Endothelial cell of umbilical vein (primary cell): Measurements from ENCODE around the gene HBS1L. TPM values are rescaled to one million over a fixed set of nuclear protein-coding genes. Genes with fewer than 3 reads are reported as not detected.

ENCODE experiments used
- BruUV-seq: library from RNA; stranded (reverse); fragments of 400-500 nt; replicated peaks from 2 replicates; lab custom pipeline; 2021; lab: Mats Ljungman, UMichigan
- CTCF ChIA-PET: fragments of 300-600, 350-600 bp; sonication (Branson Sonifier 250); formaldehyde crosslinking; loops from one replicate; lab custom pipeline; 2021; ENCODE audit warnings: antibody characterized with exemption, inconsistent platforms; lab: Charles Lee
- POLR2A ChIA-PET: fragments of 300-600, 350-600 bp; sonication (Branson Sonifier 250); formaldehyde crosslinking; loops from one replicate; lab custom pipeline; 2021; ENCODE audit warnings: antibody characterized with exemption, inconsistent platforms; lab: Charles Lee
- DNase-seq: peaks from one replicate; pipeline ENCODE4 v3.0.0-alpha.2; 2011; ENCODE audit warnings: low read depth, low spot score
- FAIRE-seq: peaks from 2 replicates; lab custom pipeline; 2011; peaks lifted over from hg19 to GRCh38; lab: Jason Lieb, UNC
- H2AFZ ChIP-seq: 2 replicates; pipeline ENCODE4 v1.6.0; 2012; ENCODE audit warnings: low read depth, low read length, control low read depth, inconsistent platforms
- H3K27ac ChIP-seq: 2 replicates; pipeline ENCODE4 v1.5.1; 2011; ENCODE audit warnings: low read depth, mild to moderate bottlenecking, control low read depth, low read length, moderate library complexity; ENCODE audit not compliant: insufficient read depth
- H3K27me3 ChIP-seq, 2 experiments: 2 replicates each; pipeline versions ENCODE4 v1.6.0 to v1.6.1; 2011; ENCODE audit warnings: low read length in 2 of 2, mixed read lengths in 1 of 2; ENCODE audit not compliant: control insufficient read depth in 2 of 2, insufficient read depth in 2 of 2
- H3K36me3 ChIP-seq, 2 experiments: 2 replicates in 1 of 2; 3 replicates in 1 of 2; pipeline ENCODE4 v1.5.1; 2011; ENCODE audit warnings: low read length in 2 of 2, mild to moderate bottlenecking in 1 of 2, moderate library complexity in 1 of 2; ENCODE audit not compliant: control insufficient read depth in 2 of 2, insufficient read depth in 2 of 2; ENCODE audit errors: extremely low read depth in 1 of 2
- H3K4me1 ChIP-seq: 3 replicates; pipeline ENCODE4 v1.5.1; 2011; ENCODE audit warnings: mild to moderate bottlenecking, low read length; ENCODE audit not compliant: control insufficient read depth, insufficient read depth; ENCODE audit errors: extremely low read depth
- H3K4me2 ChIP-seq: 2 replicates; pipeline ENCODE4 v1.6.1; 2011; ENCODE audit warnings: low read length, control low read depth, mixed read lengths; ENCODE audit not compliant: insufficient read depth
- H3K4me3 ChIP-seq, 3 experiments: fragments of 200-600 bp in 1 of 3; sonication (generic), shearing (Covaris generic) in 1 of 3; replicated peaks in 1 of 3; 2 replicates each; pipeline ENCODE4 v1.5.1; 2011 to 2016; ENCODE audit warnings: control low read depth in 3 of 3, low read length in 3 of 3, mild to moderate bottlenecking in 2 of 3, inconsistent platforms in 1 of 3, low read depth in 1 of 3, moderate library complexity in 1 of 3; ENCODE audit not compliant: insufficient read depth in 1 of 3
- H3K79me2 ChIP-seq: 2 replicates; pipeline ENCODE4 v1.6.0; 2012; ENCODE audit warnings: low read length, inconsistent platforms; ENCODE audit not compliant: control insufficient read depth, insufficient read depth
- H3K9ac ChIP-seq: replicated peaks from 2 replicates; pipeline ENCODE3; 2011; ENCODE audit warnings: low read length, control low read depth; ENCODE audit not compliant: insufficient read depth; ENCODE audit errors: extremely low read depth
- H3K9me1 ChIP-seq: replicated peaks from 3 replicates; pipeline ENCODE4 v1.6.0; 2011; ENCODE audit warnings: mild to moderate bottlenecking, low read length; ENCODE audit not compliant: control insufficient read depth, insufficient read depth; ENCODE audit errors: extremely low read depth
- H3K9me3 ChIP-seq: replicated peaks from 2 replicates; pipeline ENCODE4 v1.5.1; 2012; ENCODE audit warnings: low read length, inconsistent platforms; ENCODE audit not compliant: control insufficient read depth, insufficient read depth
- H4K20me1 ChIP-seq: replicated peaks from 2 replicates; pipeline ENCODE3; 2011; ENCODE audit warnings: mild to moderate bottlenecking, low read length; ENCODE audit not compliant: control insufficient read depth, insufficient read depth; ENCODE audit errors: extremely low read depth
- EZH2 ChIP-seq: IDR thresholded peaks from 2 replicates; pipeline ENCODE4 v1.6.1; 2012; ENCODE audit warnings: borderline replicate concordance, low read depth, mild to moderate bottlenecking, moderate library complexity, low read length, inconsistent platforms; ENCODE audit not compliant: severe bottlenecking
- FOS ChIP-seq: IDR thresholded peaks from 2 replicates; pipeline ENCODE4 v1.6.1; 2011; ENCODE audit warnings: mild to moderate bottlenecking, low read length, moderate library complexity, borderline replicate concordance; ENCODE audit not compliant: insufficient read depth
- GATA2 ChIP-seq: IDR thresholded peaks from 2 replicates; pipeline ENCODE4 v1.7.0; 2011; ENCODE audit warnings: low read depth, mild to moderate bottlenecking, moderate library complexity, mixed read lengths, low read length; ENCODE audit not compliant: insufficient read length, insufficient read depth
- JUN ChIP-seq: IDR thresholded peaks from 2 replicates; pipeline ENCODE4 v1.6.1; 2011; ENCODE audit warnings: borderline replicate concordance, low read depth; ENCODE audit not compliant: insufficient read length, insufficient read depth
- MYC ChIP-seq: IDR thresholded peaks from one replicate; pipeline ENCODE4 v1.6.1; 2011; ENCODE audit warnings: mild to moderate bottlenecking, low read depth, low read length
- POLR2A ChIP-seq: IDR thresholded peaks from 2 replicates; pipeline ENCODE4 v1.6.1; 2012; ENCODE audit warnings: low read depth, mild to moderate bottlenecking, control low read depth, low read length
- POLR2AphosphoS5 ChIP-seq: IDR thresholded peaks from 2 replicates; pipeline ENCODE4 v1.6.1; 2012; ENCODE audit warnings: low read depth, mild to moderate bottlenecking, control low read depth, low read length, moderate library complexity; ENCODE audit not compliant: insufficient read depth
- dilution Hi-C: fragments of 300-500 bp; cut with MboI; formaldehyde crosslinking; loops from one replicate; pipeline ENCODE4 v1.15.0; 2019; ENCODE audit warnings: low sequenced_read_pairs; ENCODE audit not compliant: extremely low pct_ligation_motif_present
- intact Hi-C: fragments of 100-400 bp; cut with micrococcal nuclease; formaldehyde crosslinking; loops from one replicate; pipeline ENCODE4 v1.10.0; 2022
- polyA plus RNA-seq, 4 experiments: library from polyadenylated mRNA; depleted of rRNA in 3 of 4; stranded (reverse) in 3 of 4; unstranded in 1 of 4; fragments of >200 nt; gene quantifications; 2 replicates each; pipeline versions ENCODE4 v1.2.1 to v1.2.3, GENCODE V29; 2011 to 2012; ENCODE audit warnings: missing spikeins in 1 of 4
- total RNA-seq: library from RNA; stranded (reverse); gene quantifications from 2 replicates; pipeline ENCODE4 v1.2.3, GENCODE V29; 2021
- TF ChIP-seq, protein P1 (sequence below): IDR thresholded peaks from 2 replicates; pipeline ENCODE4 v1.6.1; 2011; ENCODE audit not compliant: insufficient read depth, insufficient read length
- TF ChIP-seq, protein P2 (sequence below), 2 donors: IDR thresholded peaks; 1 replicate in 1 of 2; 2 replicates in 1 of 2; pipeline ENCODE4 v1.5.1; 2011; ENCODE audit warnings: low read length in 2 of 2, mild to moderate bottlenecking in 2 of 2, moderate library complexity in 2 of 2, control low read depth in 1 of 2, inconsistent platforms in 1 of 2, low read depth in 1 of 2; ENCODE audit not compliant: insufficient read depth in 1 of 2; ENCODE audit errors: extremely low read depth in 1 of 2

HBS1L gene
- total and polyA plus RNA-seq, 2 donors (not counting 3 experiments of a cell fraction or from before 2014, with no cell fraction given) = 23.7 to 74.6 TPM

DNA sequence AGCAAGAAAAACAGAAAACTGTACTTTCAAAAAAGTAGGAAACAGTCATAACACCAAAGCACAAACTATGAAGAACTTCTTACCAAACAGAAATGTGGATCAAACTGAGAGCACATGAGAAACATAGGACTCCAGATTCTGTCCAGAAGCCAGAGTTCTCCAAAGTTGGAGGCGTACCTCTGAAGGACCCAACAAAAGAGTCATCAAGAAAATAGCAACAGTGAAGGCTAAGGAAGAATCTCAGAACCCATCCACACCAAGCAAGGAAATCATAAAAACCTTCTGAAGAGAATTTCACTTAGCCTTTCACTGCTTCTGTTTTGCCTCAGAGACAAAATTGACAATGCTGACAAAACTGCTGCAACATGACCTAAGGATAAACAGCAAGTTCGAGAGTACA is 29.4 kb downstream of the HBS1L start:
- H3K4me2 ChIP-seq = no peak overlapping the region
- TF ChIP-seq MYC (no peak), JUN (no peak), GATA2 (no peak), POLR2A (no peak), EZH2 (no peak), POLR2AphosphoS5 (no peak), FOS (no peak)
- TF ChIP-seq, protein P1, sequence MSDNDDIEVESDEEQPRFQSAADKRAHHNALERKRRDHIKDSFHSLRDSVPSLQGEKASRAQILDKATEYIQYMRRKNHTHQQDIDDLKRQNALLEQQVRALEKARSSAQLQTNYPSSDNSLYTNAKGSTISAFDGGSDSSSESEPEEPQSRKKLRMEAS = no peak
- TF ChIP-seq, protein P2, sequence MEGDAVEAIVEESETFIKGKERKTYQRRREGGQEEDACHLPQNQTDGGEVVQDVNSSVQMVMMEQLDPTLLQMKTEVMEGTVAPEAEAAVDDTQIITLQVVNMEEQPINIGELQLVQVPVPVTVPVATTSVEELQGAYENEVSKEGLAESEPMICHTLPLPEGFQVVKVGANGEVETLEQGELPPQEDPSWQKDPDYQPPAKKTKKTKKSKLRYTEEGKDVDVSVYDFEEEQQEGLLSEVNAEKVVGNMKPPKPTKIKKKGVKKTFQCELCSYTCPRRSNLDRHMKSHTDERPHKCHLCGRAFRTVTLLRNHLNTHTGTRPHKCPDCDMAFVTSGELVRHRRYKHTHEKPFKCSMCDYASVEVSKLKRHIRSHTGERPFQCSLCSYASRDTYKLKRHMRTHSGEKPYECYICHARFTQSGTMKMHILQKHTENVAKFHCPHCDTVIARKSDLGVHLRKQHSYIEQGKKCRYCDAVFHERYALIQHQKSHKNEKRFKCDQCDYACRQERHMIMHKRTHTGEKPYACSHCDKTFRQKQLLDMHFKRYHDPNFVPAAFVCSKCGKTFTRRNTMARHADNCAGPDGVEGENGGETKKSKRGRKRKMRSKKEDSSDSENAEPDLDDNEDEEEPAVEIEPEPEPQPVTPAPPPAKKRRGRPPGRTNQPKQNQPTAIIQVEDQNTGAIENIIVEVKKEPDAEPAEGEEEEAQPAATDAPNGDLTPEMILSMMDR (IDR thresholded peaks at IDR 0.05; ENCODE audit: extremely low read depth in 1 of 2, insufficient read depth in 1 of 2, low read depth in 1 of 2, low read length in 2 of 2) = no peak
- ChIA-PET POLR2A (no interaction called here), CTCF (interaction anchor here (1.1 kb wide), 2 partner anchors 138 to 410 kb away, joined by 3 to 4 read pairs; no protein-coding TSS in a partner anchor)
- no peak overlapping the region for H3K4me3 ChIP-seq
- H3K9ac ChIP-seq = no peak overlapping the region
- peaks cover 3% of the 10 kb centered on the region for H4K20me1 ChIP-seq
- BruUV-seq = no TSS peak
- DNase-seq (no peak), FAIRE-seq (no peak)
- intact Hi-C loops = no loop called here
- no peak overlapping the region for H3K27ac ChIP-seq
- peaks cover 0 to 5% of the 10 kb centered on the region in 2 experiments for H3K36me3 ChIP-seq
- no peak overlapping the region for H2AFZ ChIP-seq
- no peaks in the 10 kb centered on the region for H3K9me1 ChIP-seq
- no peaks in the 10 kb centered on the region for H3K9me3 ChIP-seq
- dilution Hi-C loops = no loop called here
- H3K4me1 ChIP-seq = no peaks in the 10 kb centered on the region
- H3K79me2 ChIP-seq = peaks cover 17% of the 10 kb centered on the region
- no peaks in the 10 kb centered on the region for H3K27me3 ChIP-seq
